ENCODE results near the gene CNTN1.

CNTN1 gene

GRCh38 chr12:40793471-40793870 is 101.2 kb downstream of the CNTN1 start:
- no peak for DNase-seq (ENCODE audit: low read depth)
- no peak overlapping the region for H3K4me3 ChIP-seq (ENCODE audit: low read length)
- TF ChIP-seq CTCF (conservative IDR thresholded peaks at IDR 0.05; ENCODE audit: low read depth, low read length): no peak

GRCh38 chr12:40794087-40794486 is 101.8 kb downstream of the CNTN1 start:
- TF ChIP-seq CTCF (conservative IDR thresholded peaks at IDR 0.05; ENCODE audit: low read depth, low read length): no peak
- no peak overlapping the region for H3K4me3 ChIP-seq (ENCODE audit: low read length)
- DNase-seq (ENCODE audit: low read depth): no peak

GRCh38 chr12:40801082-40801481 is 108.8 kb downstream of the CNTN1 start:
- no peak for TF ChIP-seq CTCF (conservative IDR thresholded peaks at IDR 0.05; ENCODE audit: low read depth, low read length)
- no peak for DNase-seq (ENCODE audit: low read depth)
- H3K4me3 ChIP-seq (ENCODE audit: low read length): no peak overlapping the region

GRCh38 chr12:40801861-40802260 is 109.6 kb downstream of the CNTN1 start:
- TF ChIP-seq CTCF (conservative IDR thresholded peaks at IDR 0.05; ENCODE audit: low read depth, low read length): no peak
- DNase-seq (ENCODE audit: low read depth): no peak
- no peak overlapping the region for H3K4me3 ChIP-seq (ENCODE audit: low read length)

GRCh38 chr12:40802656-40803055 is 110.4 kb downstream of the CNTN1 start:
- no peak overlapping the region for H3K4me3 ChIP-seq (ENCODE audit: low read length)
- TF ChIP-seq CTCF (conservative IDR thresholded peaks at IDR 0.05; ENCODE audit: low read depth, low read length): no peak
- no peak for DNase-seq (ENCODE audit: low read depth)

GRCh38 chr12:40819436-40820108 is 127.3 kb downstream of the CNTN1 start:
- no peak overlapping the region for H3K4me3 ChIP-seq (ENCODE audit: low read length)
- TF ChIP-seq CTCF (conservative IDR thresholded peaks at IDR 0.05; ENCODE audit: low read depth, low read length): no peak
- DNase-seq (ENCODE audit: low read depth): peak; percentile 82

- no peak for TF ChIP-seq CTCF (conservative IDR thresholded peaks at IDR 0.05; ENCODE audit: low read depth, low read length)
- DNase-seq (ENCODE audit: low read depth): peak; percentile 20
- H3K4me3 ChIP-seq (ENCODE audit: low read length): no peak overlapping the region
These were observed 128.7 kb downstream of the CNTN1 start for GRCh38 chr12:40820794-40821484.

All from retinal pigment epithelial cell (primary cell).